HG03175 (cell line): ENCODE results near the gene MRPL52.
A peak's percentile ranks its signal among the peaks of the same experiment; 100 is the strongest.
"Not testable (repeated sequence)": the region's sequence is repeated elsewhere in the genome, so short reads cannot be mapped to it uniquely, and the experiment has no call there.

Source experiments
- ATAC-seq: cut with Tn5 transposase; IDR thresholded peaks from one replicate; pipeline ENCODE4 v1.9.1; 2021; ENCODE audit warnings: mild to moderate bottlenecking, moderate library complexity; ENCODE audit not compliant: unreplicated experiment

The MRPL52 gene

DNA sequence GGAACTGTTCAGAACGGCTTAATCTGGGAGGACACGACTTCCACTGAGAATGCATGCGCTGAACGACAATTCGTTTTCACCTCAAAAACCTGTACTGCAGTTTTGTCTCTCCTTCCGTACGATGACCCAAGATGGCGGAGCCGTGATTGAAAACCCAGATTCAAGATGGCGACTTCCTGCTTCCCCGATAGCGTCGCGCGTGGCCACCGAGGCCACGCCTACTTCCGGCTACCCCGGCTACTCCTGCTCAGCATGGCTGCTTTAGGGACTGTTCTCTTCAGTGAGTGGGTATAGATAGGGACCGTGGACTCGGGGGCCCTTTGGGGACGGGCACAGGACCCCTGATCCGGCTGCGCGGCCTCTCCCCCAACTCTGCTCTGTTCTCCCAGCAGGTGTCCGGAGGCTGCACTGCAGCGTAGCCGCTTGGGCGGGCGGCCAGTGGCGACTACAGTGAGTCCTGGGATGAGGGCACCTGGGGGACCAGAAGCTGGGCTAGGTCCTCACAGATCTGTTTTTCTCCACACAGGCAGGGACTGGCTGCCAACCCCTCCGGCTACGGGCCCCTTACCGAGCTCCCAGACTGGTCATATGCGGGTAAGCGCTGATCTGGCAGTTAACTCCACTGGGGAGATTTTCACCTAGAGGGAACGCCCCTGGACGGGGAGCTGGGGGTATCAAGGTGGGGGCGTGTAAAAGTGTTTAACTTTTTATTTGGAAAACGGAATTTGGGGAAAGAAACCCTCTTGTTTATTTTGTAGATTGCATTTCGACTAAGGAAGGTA is at the start of gene MRPL52:
MRPL52 (plus strand) TSS at position 227 of the 782 bp plus-strand sequence; CDS start at position 253, 26 bp downstream.
- peak; percentile 89 for ATAC-seq

DNA sequence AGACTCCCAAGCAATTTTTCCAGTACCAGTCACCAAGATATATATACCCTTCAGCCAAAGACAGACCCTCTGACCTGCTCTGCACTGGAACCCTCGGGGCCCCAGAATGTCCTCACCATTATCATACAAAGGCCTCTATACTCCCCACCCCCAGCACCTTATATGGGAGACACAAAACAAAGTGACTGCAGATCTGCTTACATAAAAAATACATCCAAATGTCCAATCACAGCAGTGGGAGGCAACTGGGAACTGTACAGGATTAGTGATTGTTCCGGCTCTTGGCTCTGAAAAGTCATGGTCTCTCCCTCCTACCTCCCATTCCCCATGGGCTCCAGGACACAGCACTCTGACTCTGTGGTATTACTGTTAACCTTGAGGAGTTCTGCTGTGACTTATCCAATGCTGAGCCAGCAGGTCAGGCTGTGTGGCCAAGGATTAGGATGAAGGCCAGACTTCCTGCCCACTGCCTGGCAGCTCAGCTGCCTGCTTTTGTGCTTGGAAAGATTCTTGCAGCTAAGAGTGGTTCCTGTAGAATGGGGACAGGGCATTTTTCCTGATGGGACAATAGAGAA is 49.5 kb upstream of the MRPL52 start:
- ATAC-seq, result no peak

DNA sequence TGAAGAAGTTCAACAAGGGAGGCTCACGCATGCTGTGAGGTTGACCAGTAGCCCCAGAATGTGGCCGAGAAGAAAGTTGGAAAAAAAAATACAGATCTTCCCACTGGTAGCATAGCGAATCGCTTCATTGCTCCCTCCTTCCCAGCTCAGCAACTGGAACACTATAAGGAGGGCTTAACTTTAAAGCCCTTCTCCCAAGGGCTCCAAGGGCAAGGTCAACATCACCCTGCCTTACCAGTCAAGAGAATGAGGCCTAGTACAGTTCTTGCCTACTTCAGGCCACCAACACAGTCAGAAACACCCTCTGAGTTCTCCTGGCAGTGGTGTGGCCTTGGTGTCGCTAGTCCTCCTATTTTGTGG is 48.8 kb upstream of the MRPL52 start:
- ATAC-seq, result no peak

DNA sequence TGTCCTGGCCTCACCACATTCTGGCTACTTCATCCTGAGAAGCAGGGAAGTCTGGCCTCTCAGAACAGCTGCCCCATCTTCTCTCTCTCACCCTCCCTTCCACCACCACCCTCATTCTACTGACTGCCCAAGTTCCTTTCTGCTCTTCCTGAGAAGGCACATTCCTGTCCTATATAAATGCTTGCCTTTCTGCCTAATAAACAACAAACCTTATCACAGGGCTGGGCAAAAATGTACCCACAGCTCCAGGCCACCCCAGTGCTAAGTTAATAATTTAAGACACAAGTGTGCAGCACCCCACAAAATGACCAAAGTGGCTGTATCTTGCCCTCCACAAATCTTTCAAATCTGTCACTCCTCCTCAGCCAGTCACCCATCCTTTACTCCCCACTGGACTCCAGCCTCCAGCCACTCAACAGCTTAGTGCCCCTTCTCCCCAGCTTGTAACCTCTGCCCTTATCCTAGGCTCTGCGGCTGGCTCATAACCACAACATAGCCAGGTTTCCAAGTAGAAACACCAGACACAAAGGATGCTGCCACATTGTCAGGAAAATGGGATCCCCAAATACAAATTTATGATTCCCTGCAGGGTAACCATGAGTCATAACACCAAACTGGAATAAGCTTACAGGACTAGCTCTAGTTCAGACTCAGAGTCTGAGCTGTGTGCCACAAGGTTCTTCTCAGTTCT is 48.2 kb upstream of the MRPL52 start:
- ATAC-seq, result no peak

DNA sequence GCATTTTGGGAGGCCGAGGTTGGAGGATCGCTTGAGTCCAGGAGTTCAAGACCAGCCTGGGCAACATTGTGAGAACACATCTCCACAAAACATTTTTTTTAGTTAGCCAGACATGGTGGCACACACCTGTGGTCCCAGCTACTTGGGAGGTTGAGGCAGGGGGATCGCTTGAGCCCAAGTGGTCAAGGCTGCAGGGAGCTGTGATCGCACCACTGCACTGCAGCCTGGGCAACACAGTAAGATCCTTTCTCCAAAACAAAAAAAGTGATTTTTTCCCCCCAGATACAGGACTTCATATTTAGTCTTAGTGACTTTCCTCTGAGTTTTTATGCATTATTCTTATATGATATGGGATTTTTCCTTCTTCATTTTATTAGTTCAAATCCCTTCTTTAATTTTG is 43.0 kb upstream of the MRPL52 start:
- no peak for ATAC-seq

DNA sequence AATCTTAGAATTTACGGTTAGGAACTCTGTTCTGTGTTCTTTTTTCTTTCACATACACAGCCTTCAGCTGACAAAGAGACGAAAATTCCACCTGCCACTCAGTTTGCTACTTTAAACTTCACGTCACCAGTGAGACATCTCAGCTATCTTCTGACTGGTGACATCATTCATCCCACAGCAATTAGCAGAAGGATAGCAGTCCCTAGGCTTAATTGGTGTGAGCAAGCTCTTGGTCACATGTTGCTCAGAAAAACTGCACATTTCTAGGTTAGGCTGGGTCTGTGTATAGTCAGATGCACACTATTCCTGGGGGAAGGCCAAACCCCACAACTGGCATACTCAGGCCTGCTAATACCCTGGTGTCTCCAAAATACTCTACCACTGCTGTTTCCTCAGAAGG is 38.4 kb upstream of the MRPL52 start:
- no peak for ATAC-seq

DNA sequence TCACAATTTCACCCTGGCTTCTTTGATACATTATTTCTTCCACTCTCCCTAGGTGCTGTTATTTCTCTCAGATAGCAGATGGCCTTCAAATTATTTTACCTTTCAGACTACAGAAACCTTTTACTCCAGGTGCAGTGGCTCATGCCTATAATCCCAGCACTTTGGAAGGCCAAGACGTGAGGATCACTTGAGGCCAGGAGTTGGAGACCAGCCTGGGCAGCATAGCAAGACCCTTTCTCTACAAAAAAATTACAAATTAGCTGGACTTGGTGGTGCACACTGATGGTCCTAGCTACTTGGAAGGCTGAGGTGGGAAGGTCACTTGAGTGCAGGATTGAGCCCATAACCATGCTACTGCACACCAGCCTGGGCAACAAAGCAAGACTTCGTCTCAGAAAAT is 37.5 kb upstream of the MRPL52 start:
- no peak for ATAC-seq

DNA sequence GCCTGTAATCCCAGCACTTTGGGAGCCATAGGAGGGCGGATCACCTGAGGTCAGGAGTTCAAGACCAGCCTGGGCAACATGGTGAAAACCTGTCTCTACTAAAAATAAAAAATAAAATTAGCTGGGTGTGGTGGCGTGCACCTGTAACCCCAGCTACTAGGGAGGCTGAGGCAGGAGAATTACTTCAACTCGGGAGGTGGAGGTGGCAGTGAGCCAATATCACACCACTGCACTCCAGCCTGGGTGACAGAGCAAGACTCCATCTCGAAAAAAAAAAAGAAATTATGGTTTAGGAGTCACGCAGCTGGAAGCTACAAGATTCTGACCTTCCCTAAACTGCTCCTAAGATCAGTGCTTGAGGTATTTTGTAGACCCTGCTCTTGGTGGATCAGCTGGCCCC is 36.1 kb upstream of the MRPL52 start:
- ATAC-seq, result not testable (repeated sequence)

DNA sequence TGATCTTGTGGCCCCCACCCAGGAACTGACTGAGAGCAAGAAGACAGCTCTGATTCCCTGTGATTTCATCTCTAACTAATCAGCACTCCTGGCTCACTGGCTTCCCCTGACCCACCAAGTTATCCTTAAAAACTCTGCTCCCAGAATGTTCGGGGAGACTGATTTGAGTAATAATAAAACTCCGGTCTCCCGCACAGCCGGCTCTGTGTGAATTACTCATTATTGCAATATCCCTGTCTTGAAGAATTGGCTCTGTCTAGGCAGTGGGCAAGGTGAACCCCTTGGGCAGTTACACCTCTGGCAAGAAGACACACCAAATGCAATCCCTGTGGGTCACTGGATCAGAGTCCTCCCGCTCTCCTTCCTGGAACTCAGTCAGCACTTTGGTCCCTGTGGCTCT is 35.7 kb upstream of the MRPL52 start:
- no peak for ATAC-seq

DNA sequence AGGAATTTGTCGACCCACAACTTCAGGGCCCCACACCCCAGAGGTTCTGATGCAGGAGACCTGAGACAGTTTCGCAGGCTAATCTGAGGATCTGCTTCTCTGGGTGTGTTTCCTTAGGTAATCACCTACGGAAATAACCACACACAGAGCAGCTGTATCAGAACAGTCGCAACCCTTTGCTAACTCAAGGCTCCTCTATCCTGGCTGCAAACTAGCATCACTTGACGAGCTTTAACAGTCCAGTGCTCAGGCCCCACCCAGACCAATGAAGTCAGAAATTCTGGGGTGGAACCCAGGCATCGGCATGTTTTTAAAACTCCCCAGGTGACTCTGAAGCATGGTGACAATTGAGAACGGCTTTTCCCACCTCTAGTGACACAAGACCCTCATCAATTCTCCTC is 35.1 kb upstream of the MRPL52 start:
- ATAC-seq, result peak; percentile 58

DNA sequence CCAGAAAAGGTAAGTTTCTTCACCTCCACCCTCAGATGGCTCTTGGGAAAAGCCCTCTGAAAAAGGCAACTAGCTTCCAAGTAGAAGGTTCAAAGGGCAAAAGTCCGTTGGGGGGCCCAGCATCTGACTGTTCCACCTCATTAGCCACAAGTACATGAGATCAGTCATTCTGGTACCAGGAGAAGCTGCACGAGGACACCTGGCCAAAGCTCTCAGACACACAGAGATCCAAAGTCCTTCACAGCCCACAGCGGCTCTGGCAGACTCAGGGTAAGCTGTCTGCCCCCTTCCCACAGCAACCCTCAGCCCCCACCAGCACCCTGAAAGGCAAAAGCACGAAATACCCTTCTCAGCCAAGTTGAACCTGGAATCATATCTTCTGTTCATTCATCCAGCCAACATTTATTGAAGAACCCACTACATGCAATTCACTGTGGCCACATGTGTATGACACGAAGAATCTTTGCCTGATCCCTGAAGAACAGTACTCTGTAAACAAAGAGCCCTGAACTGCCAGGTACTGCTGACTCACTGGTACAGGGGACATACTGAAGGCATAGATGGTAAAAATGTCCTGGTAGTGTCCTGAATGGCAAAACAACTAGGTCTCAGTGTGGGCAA is 33.5 kb upstream of the MRPL52 start:
- peak; percentile 66 for ATAC-seq

DNA sequence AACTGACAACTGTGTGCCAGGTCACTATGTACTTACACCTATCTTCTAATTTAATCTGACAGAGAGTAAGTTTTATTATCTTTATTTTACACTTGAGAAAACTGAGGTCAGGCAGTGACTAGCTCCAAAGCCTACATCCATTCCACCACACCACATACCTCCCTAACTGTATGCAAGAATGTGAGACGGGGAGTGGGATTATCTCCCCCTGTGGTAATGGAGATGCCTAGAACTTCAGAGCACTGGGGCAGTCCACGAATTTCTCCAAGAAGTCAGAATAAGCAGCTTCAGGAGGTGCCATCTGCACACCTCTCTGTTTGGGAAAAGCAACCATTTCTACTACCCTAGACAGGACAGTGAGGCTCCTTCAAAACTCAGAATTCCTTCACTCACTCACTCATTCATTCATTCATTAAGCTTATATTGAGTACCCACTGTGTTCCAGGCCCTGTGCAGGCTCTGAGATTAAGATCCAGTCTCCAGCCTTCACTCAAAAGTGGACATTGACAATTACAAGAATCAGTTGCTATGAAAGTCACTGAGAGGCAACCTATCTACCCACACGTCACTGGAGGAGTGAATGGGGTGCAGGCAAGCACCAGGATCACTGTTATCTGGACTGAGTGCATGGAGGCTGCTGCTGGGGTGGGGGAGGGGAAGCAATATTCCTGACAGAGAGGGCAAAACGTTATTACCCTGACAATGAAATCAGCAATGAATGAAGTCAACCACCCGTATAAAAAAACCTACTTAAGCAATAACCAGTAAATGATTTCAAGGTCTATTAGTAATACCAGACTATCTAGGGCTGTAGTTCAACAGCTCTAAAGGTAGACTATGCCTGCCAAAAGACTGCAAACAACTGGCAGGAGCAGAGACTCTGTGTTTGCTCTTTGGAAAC is 32.4 kb upstream of the MRPL52 start:
- no peak for ATAC-seq

DNA sequence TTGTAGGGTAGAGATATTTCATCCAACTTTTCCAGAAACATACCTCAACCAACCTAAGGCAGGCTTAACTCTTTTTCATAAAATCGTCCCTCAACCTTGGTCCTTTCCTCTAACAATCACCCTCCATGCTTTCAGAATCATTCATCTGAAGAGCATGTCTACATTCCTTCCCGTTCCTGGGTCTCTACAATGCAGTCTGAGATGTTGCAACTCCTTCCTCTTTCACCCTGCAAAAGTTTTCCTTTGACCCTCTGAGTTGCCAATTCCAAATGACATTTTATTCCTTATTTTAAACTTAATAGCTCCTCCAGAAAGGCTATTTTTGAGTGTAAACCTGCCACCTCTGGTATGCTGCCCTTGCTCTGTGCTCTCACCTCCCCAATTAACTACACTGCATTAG is 31.2 kb upstream of the MRPL52 start:
- no peak for ATAC-seq

DNA sequence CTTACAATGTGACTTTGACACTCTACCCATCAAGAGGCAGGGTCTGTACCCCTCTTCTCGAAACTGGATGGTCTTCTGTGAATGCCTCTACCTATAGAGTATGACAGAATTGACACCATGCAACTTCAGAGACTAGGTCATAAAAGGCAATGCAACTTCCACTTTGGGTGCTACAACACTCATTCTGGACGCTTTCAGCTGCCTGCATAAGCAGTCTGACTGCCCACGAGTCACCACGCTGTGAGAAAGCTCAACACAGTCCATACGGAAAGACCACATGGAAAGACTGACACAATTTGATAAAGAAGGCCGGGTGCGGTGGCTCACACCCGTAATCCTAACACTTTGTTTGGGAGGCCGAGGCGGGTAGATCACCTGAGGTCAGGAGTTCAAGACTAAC is 29.3 kb upstream of the MRPL52 start:
- ATAC-seq, result no peak

DNA sequence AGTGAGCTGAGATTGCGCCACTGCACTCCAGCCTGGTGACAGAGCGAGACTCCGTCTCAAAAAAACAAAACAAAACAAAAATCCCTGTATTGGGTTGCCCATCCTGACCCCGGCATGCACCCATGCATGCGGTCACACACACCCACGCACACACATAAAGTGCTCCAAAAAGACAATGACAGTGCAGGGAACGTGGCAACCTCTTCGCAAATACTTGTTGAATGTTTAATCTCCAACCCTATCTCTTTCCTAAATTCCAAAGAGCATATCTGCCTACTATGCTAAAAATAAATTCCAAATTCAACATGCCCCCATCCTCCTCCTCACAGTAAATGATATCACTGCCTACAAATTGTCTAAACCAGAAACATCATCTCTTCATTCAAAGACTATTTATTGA is 28.0 kb upstream of the MRPL52 start:
- no peak for ATAC-seq

DNA sequence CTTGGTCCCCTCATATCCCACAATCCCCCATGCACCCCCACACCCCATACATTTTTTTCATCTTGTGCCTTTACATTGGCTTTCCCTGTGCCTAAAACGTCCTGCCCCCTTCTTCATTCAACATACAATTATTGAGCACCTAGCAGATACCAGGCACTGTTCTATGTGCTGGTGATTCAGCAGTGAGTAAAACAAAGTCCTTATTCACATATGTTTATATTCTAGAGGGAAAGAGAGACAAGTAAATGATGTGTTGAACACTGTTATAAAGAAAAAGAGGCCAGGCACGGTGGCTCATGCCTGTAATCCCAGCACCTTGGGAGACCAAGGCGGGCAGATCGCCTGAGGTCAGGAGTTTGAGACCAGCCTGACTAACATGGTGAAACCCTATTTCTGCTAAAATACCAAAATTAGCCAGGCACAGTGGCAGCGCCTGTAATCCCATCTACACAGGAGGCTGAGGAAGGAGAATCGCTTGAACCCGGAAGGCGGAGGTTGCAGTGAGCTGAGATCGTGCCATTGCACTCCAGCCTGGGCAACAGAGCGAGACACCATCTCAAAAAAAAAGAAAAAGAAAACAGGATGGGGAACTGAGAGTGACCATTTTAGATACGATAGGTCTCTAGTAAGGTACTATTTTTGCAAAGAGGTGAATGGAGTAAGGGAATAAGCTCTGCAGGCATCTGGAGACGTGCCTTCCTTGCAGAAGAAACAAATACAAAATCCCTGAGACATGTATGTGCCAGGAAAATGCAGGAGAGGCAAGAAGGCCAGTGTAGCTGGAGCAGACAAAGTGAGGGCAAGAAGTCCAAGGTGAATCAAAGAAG is 26.6 kb upstream of the MRPL52 start:
- ATAC-seq, result peak; percentile 52

DNA sequence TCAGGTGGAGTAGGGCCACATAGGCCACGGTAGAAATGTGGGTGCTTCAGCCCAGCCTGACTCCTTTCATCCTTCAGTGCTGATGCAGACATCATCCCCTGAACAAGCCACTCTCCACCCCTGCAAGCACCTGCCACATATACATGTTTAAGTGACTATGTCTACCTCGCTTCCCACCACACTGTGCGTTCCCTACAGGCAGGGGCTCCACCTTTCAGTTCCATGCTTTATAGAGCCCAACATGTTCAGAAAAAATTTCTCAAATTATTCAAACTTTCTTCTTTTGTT is 26.1 kb upstream of the MRPL52 start:
- peak; percentile 37 for ATAC-seq

DNA sequence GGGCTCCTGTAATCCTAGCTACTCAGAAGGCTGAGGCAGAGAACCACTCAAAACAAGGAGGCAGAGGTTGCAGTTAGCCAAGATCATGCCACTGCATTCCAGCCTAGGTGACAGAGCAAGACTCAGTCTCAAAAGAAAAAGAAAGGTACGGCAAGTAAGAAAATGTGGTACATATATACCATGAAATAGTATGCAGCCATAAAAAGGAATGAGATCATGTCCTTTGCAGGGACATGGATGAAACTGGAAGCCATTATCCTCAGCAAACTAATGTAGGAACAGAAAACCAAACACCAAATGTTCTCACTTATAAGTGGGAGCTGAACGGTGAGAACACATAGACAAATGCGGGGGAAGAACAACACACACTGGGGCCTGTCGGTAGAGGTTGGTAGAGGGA is 24.5 kb upstream of the MRPL52 start:
- not testable (repeated sequence) for ATAC-seq

DNA sequence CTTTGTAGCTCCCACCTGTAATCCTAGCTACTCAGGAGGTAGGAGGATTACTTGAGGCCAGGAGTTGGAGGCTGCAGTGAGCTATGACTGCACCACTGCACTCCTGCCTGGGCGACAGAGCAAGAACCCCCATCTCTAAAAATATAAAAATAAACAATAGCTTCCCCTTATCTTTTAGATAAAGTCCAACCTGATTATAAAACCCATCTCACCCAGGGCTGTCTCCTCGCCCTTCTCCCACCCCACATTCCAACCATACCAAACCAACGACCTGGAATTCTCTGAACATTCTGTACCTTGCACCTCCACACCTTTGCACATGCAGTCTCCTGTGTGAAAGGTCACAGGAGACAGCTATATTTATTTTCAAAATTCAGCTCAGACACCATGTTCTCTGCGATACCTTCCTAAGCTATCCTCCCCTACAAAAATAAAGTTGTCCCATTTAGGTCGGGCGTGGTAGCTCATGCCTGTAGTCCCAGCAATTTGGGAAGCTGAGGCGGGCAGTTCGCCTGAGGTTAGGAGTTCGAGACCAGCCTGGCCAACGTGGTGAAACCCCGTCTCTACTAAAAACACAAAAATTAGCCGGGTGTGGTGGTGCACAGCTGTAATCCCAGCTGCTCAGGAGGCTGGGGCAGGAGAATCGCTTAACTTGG is 22.1 kb upstream of the MRPL52 start:
- ATAC-seq, result no peak
